Neural progenitor cell (in vitro differentiated cells): ENCODE results near the gene ASB2. TPM values are rescaled to one million over a fixed set of nuclear protein-coding genes. Genes with fewer than 3 reads are reported as not detected.

Experiments used
- DNase-seq: peaks from one replicate; pipeline ENCODE4 v3.0.0-alpha.2; 2016; ENCODE audit warnings: low spot score
- H2AFZ ChIP-seq: fragments of 200-600 bp; sonication (generic); replicated peaks from 2 replicates; pipeline ENCODE4 v1.6.1; 2016; ENCODE audit warnings: antibody characterized with exemption
- H3F3A ChIP-seq: fragments of 200-600 bp; sonication (generic); 2 replicates; pipeline ENCODE4 v1.6.1; 2016; ENCODE audit warnings: antibody characterized with exemption, low read depth
- H3K27ac ChIP-seq: fragments of 200-600 bp; sonication (generic); 2 replicates; pipeline ENCODE4 v1.5.1; 2016; ENCODE audit warnings: mild to moderate bottlenecking
- H3K27me3 ChIP-seq: fragments of 200-600 bp; sonication (generic); 2 replicates; pipeline ENCODE4 v1.6.1; 2016; ENCODE audit warnings: mild to moderate bottlenecking, moderate library complexity
- H3K36me3 ChIP-seq: fragments of 200-600 bp; sonication (generic); 2 replicates; pipeline ENCODE4 v1.5.1; 2016
- H3K4me1 ChIP-seq: fragments of 200-600 bp; sonication (generic); 2 replicates; pipeline ENCODE4 v1.6.1; 2016; ENCODE audit warnings: mixed run types
- H3K4me2 ChIP-seq: fragments of 200-600 bp; sonication (generic); 2 replicates; pipeline ENCODE4 v1.6.1; 2016
- H3K4me3 ChIP-seq: fragments of 200-600 bp; sonication (generic); 2 replicates; pipeline ENCODE4 v1.5.1; 2016
- H3K79me2 ChIP-seq: fragments of 200-600 bp; sonication (generic); 2 replicates; pipeline ENCODE4 v1.6.1; 2016; ENCODE audit warnings: low read depth
- H3K9ac ChIP-seq: fragments of 200-600 bp; sonication (generic); 2 replicates; pipeline ENCODE4 v1.6.1; 2016
- H3K9me3 ChIP-seq: fragments of 200-600 bp; sonication (generic); 2 replicates; pipeline ENCODE4 v1.5.1; 2016; ENCODE audit warnings: low read depth
- H4K20me1 ChIP-seq: fragments of 200-600 bp; sonication (generic); 2 replicates; pipeline ENCODE4 v1.6.1; 2016; ENCODE audit warnings: low read depth
- H3K27ac Mint-ChIP-seq: 3 replicates; pipeline ENCODE4 v1.8.0; 2021; ENCODE audit warnings: mixed read lengths
- H3K27me3 Mint-ChIP-seq: 2 replicates; pipeline ENCODE4 v1.8.0; 2022; ENCODE audit warnings: low read depth, mild to moderate bottlenecking, inconsistent platforms, moderate library complexity, mixed read lengths; ENCODE audit not compliant: insufficient read depth
- H3K36me3 Mint-ChIP-seq: 3 replicates; pipeline ENCODE4 v1.8.0; 2021; ENCODE audit warnings: mixed read lengths
- H3K4me1 Mint-ChIP-seq: 3 replicates; pipeline ENCODE4 v1.8.0; 2021; ENCODE audit warnings: mixed read lengths
- H3K4me3 Mint-ChIP-seq: 3 replicates; pipeline ENCODE4 v1.8.0; 2021; ENCODE audit warnings: mild to moderate bottlenecking, moderate library complexity, mixed read lengths
- H3K9me3 Mint-ChIP-seq: 3 replicates; pipeline ENCODE4 v1.8.0; 2020; ENCODE audit warnings: mixed read lengths
- EZH2 ChIP-seq: fragments of 200-600 bp; sonication (generic); IDR thresholded peaks from 2 replicates; pipeline ENCODE4 v1.6.1; 2017; ENCODE audit warnings: antibody characterized with exemption, mild to moderate bottlenecking, moderate library complexity
- EZH2phosphoT487 ChIP-seq: fragments of 200-600 bp; sonication (generic); IDR thresholded peaks from 2 replicates; pipeline ENCODE4 v1.6.1; 2017; ENCODE audit warnings: antibody characterized with exemption
- total RNA-seq: library from RNA; depleted of rRNA; stranded (reverse); fragments of >200 nt; gene quantifications from 2 replicates; pipeline ENCODE4 v1.2.3, GENCODE V29; 2015; ENCODE audit warnings: low replicate concordance
- TF ChIP-seq, protein P1 (sequence below): fragments of 200-600 bp; sonication (generic); IDR thresholded peaks from 2 replicates; pipeline ENCODE4 v1.5.1; 2017; ENCODE audit warnings: antibody characterized with exemption, mild to moderate bottlenecking

The ASB2 gene
- total RNA-seq, 1 donor from 2014 or later, result not detected

DNA sequence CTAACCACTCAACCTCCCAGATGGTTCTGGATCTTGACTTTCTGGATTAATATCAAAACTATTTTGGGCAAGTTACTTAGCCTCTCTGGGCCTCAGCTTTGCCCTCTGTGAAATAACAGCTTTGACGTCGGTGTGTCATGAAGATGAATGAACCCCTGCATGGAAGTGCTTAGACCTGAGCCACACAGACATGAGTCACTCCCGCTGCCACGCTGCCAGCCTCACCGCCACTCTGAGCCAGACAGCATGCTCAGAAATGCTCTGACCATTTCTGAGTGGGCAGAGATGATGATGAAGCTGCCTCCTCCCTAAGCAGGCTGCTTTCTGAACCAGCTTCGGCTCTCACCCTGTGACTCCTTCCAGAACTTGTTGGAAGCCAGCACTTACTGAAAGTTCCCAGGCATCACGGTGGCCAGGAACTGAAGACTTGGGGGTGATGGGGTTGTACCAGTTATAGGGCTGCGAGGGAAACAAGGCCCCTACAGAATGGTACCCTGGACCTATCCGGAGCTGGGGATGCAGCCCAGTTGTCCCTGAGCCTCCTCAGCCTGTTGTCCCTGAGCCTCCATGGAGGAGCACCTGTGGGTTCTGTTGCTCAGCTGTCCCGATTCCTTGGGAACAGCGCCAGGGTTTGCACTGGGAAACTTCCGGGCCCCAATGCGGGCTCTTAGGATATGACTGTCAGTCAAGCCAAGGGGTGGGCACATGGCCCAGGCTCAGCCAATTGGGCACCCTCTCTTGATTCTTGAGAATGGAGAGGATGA, 18.7 kb upstream of the ASB2 start:
- no peaks in the 10 kb centered on the region for H3K9me3 Mint-ChIP-seq
- Histone ChIP-seq H3K4me2 (no peak overlapping the region), H3K27me3 (no peaks in the 10 kb centered on the region), H3K4me1 (peaks cover 11% of the 10 kb centered on the region), H3K4me3 (no peak overlapping the region), H3K9ac (no peak overlapping the region), H3K9me3 (no peaks in the 10 kb centered on the region), H3K36me3 (no peaks in the 10 kb centered on the region), H3F3A (no peaks in the 10 kb centered on the region), H3K79me2 (no peaks in the 10 kb centered on the region), H2AFZ (no peak overlapping the region), H3K27ac (no peak overlapping the region), H4K20me1 (no peaks in the 10 kb centered on the region)
- DNase-seq, result no peak
- peak overlapping the region; percentile 8 for H3K27ac Mint-ChIP-seq
- peaks cover 10% of the 10 kb centered on the region for H3K4me1 Mint-ChIP-seq
- H3K27me3 Mint-ChIP-seq, result peaks cover 9% of the 10 kb centered on the region
- no peak overlapping the region for H3K4me3 Mint-ChIP-seq
- TF ChIP-seq EZH2phosphoT487 (no peak), EZH2 (no peak)
- TF ChIP-seq, protein P1, sequence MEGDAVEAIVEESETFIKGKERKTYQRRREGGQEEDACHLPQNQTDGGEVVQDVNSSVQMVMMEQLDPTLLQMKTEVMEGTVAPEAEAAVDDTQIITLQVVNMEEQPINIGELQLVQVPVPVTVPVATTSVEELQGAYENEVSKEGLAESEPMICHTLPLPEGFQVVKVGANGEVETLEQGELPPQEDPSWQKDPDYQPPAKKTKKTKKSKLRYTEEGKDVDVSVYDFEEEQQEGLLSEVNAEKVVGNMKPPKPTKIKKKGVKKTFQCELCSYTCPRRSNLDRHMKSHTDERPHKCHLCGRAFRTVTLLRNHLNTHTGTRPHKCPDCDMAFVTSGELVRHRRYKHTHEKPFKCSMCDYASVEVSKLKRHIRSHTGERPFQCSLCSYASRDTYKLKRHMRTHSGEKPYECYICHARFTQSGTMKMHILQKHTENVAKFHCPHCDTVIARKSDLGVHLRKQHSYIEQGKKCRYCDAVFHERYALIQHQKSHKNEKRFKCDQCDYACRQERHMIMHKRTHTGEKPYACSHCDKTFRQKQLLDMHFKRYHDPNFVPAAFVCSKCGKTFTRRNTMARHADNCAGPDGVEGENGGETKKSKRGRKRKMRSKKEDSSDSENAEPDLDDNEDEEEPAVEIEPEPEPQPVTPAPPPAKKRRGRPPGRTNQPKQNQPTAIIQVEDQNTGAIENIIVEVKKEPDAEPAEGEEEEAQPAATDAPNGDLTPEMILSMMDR, result no peak
- no peaks in the 10 kb centered on the region for H3K36me3 Mint-ChIP-seq

DNA sequence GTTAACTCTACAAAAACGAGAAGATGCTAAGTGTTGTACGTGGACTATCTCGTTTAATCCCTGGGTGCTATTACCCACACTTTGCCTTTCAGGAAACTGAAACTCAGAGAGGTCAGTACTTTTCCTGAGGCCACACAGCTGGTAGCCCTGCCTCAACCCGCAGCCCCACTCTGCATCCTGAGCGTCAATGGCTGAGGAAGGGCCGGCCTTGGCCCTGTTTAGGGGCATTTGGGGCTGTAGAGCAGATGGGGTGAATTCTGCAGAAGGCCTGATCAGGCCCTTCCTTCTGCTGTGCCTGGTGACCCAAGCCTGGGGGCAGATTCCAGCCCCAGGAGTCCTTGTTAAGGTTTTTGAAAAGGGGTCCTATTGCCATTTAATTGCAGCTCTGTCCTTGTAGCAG, 17.0 kb upstream of the ASB2 start:
- Mint-ChIP-seq H3K27me3 (peaks cover 11% of the 10 kb centered on the region), H3K9me3 (no peaks in the 10 kb centered on the region), H3K4me3 (no peak overlapping the region), H3K36me3 (no peaks in the 10 kb centered on the region), H3K27ac (peak overlapping the region; percentile 85), H3K4me1 (peaks cover 12% of the 10 kb centered on the region)
- no peaks in the 10 kb centered on the region for H3K79me2 ChIP-seq
- no peak overlapping the region for H2AFZ ChIP-seq
- no peak overlapping the region for H3K4me3 ChIP-seq
- no peaks in the 10 kb centered on the region for H3K36me3 ChIP-seq
- H3K9me3 ChIP-seq, result no peaks in the 10 kb centered on the region
- H3K4me2 ChIP-seq, result no peak overlapping the region
- H3K27me3 ChIP-seq, result no peaks in the 10 kb centered on the region
- H4K20me1 ChIP-seq, result no peaks in the 10 kb centered on the region
- H3K9ac ChIP-seq, result no peak overlapping the region
- DNase-seq, result no peak
- TF ChIP-seq, protein P1, result no peak
- TF ChIP-seq EZH2 (no peak), EZH2phosphoT487 (no peak)
- no peaks in the 10 kb centered on the region for H3F3A ChIP-seq
- peaks cover 11% of the 10 kb centered on the region for H3K4me1 ChIP-seq
- no peak overlapping the region for H3K27ac ChIP-seq

DNA sequence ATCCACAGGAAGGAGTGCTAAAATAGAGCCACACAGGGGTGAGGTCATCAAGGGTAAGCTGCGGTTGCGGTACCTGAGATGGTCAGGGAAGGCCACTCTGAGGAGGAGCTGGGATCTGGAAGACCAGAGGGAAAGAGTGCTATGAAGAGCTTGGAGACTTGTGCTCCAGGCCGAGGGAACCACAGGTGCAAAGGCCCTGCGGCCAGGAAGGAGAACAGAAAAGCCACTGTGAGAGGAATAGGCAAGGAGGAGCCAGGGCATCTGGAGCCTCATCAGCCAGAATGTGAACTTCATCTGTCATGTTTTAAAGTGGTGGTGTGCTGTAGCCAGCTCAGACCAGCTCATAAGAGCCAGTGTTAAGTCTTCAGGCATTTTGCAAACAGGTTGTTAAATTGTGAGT, 15.3 kb upstream of the ASB2 start:
- no peak overlapping the region for H3K27ac ChIP-seq
- peaks cover 11% of the 10 kb centered on the region for H3K4me1 ChIP-seq
- no peaks in the 10 kb centered on the region for H4K20me1 ChIP-seq
- H3K4me3 ChIP-seq, result no peak overlapping the region
- TF ChIP-seq, protein P1, result no peak
- TF ChIP-seq EZH2, result no peak
- TF ChIP-seq EZH2phosphoT487, result no peak
- no peaks in the 10 kb centered on the region for H3F3A ChIP-seq
- no peak overlapping the region for H3K9ac ChIP-seq
- Mint-ChIP-seq H3K4me3 (no peak overlapping the region), H3K27ac (no peak overlapping the region), H3K36me3 (no peaks in the 10 kb centered on the region), H3K9me3 (no peaks in the 10 kb centered on the region), H3K27me3 (peaks cover 11% of the 10 kb centered on the region), H3K4me1 (peaks cover 17% of the 10 kb centered on the region)
- H3K9me3 ChIP-seq, result no peaks in the 10 kb centered on the region
- H3K4me2 ChIP-seq, result no peak overlapping the region
- no peaks in the 10 kb centered on the region for H3K27me3 ChIP-seq
- no peak for DNase-seq
- no peaks in the 10 kb centered on the region for H3K36me3 ChIP-seq
- no peaks in the 10 kb centered on the region for H3K79me2 ChIP-seq
- H2AFZ ChIP-seq, result no peak overlapping the region
